CD14-positive monocyte (primary cell): ENCODE results near the gene TNFAIP8. TPM values are rescaled to one million over a fixed set of nuclear protein-coding genes. Genes with fewer than 3 reads are reported as not detected.

Experiments
- DNase-seq, 3 donors: peaks; one replicate each; pipeline ENCODE4 v3.0.0-alpha.2; 2011 to 2022
- H2AFZ ChIP-seq: 2 replicates; pipeline ENCODE4 v1.6.0; 2012; ENCODE audit warnings: mild to moderate bottlenecking, low read depth, low read length, inconsistent platforms; ENCODE audit not compliant: insufficient read depth, poor library complexity, severe bottlenecking
- H3K27ac ChIP-seq, 2 donors: 1 replicate in 1 of 2; 2 replicates in 1 of 2; pipeline ENCODE4 v1.5.1; 2012 to 2013; ENCODE audit warnings: low read length in 2 of 2, control low read depth in 1 of 2, inconsistent platforms in 1 of 2, low read depth in 1 of 2, mild to moderate bottlenecking in 1 of 2
- H3K27me3 ChIP-seq, 2 donors: one replicate each; pipeline versions ENCODE4 v1.6.0 to v1.6.1; 2011 to 2013; ENCODE audit warnings: low read length in 2 of 2; ENCODE audit not compliant: control insufficient read depth in 2 of 2, insufficient read depth in 2 of 2
- H3K36me3 ChIP-seq, 2 donors: replicated peaks in 1 of 2; 1 replicate in 1 of 2; 2 replicates in 1 of 2; pipeline versions ENCODE4 v1.5.1 to v1.6.1; 2012 to 2013; ENCODE audit warnings: low read length in 2 of 2, control low read depth in 1 of 2, inconsistent platforms in 1 of 2, mild to moderate bottlenecking in 1 of 2; ENCODE audit not compliant: insufficient read depth in 2 of 2, control insufficient read depth in 1 of 2
- H3K4me1 ChIP-seq, 2 donors: 1 replicate in 1 of 2; 2 replicates in 1 of 2; pipeline versions ENCODE4 v1.5.1 to v1.6.1; 2012 to 2013; ENCODE audit warnings: low read length in 2 of 2, control low read depth in 1 of 2, inconsistent platforms in 1 of 2, mild to moderate bottlenecking in 1 of 2, moderate library complexity in 1 of 2; ENCODE audit not compliant: insufficient read depth in 2 of 2, control insufficient read depth in 1 of 2
- H3K4me2 ChIP-seq: replicated peaks from 2 replicates; pipeline ENCODE3; 2012; ENCODE audit warnings: low read length, moderate library complexity, mild to moderate bottlenecking; ENCODE audit not compliant: poor library complexity, severe bottlenecking; ENCODE audit errors: extremely low read depth
- H3K4me3 ChIP-seq, 3 experiments: fragments of 200-600 bp in 1 of 3; sonication (generic) in 1 of 3; replicated peaks in 1 of 3; 1 replicate in 2 of 3; 2 replicates in 1 of 3; pipeline ENCODE4 v1.5.1; 2011 to 2013; ENCODE audit warnings: low read length in 3 of 3, mild to moderate bottlenecking in 3 of 3, control low read depth in 2 of 3, low read depth in 2 of 3, inconsistent platforms in 1 of 3, moderate library complexity in 1 of 3
- H3K79me2 ChIP-seq: 2 replicates; pipeline ENCODE4 v1.6.0; 2012; ENCODE audit warnings: mild to moderate bottlenecking, control low read depth, inconsistent platforms, low read length, moderate library complexity; ENCODE audit not compliant: insufficient read depth
- H3K9ac ChIP-seq: 2 replicates; pipeline ENCODE4 v1.6.0; 2017; ENCODE audit warnings: low read length, mild to moderate bottlenecking; ENCODE audit not compliant: insufficient read depth, poor library complexity, severe bottlenecking
- H3K9me3 ChIP-seq, 2 donors: replicated peaks in 1 of 2; 1 replicate in 1 of 2; 2 replicates in 1 of 2; pipeline versions ENCODE4 v1.5.1 to v1.6.1; 2012 to 2013; ENCODE audit warnings: low read length in 2 of 2, control low read depth in 1 of 2; ENCODE audit not compliant: control insufficient read depth in 1 of 2, insufficient read depth in 1 of 2
- H4K20me1 ChIP-seq: 2 replicates; pipeline ENCODE4 v1.6.0; 2012; ENCODE audit warnings: mild to moderate bottlenecking, low read length, control low read depth, moderate library complexity; ENCODE audit not compliant: insufficient read depth
- H3K27ac Mint-ChIP-seq, 7 donors: one replicate each; pipeline ENCODE4 v1.8.0; 2020; ENCODE audit warnings: mild to moderate bottlenecking in 7 of 7, mixed read lengths in 7 of 7, moderate library complexity in 6 of 7, inconsistent platforms in 2 of 7
- H3K27me3 Mint-ChIP-seq, 3 donors: one replicate each; pipeline ENCODE4 v1.8.0; 2021 to 2022; ENCODE audit warnings: low read depth in 3 of 3, mild to moderate bottlenecking in 3 of 3, mixed read lengths in 3 of 3, moderate library complexity in 3 of 3, inconsistent platforms in 1 of 3
- H3K36me3 Mint-ChIP-seq, 2 donors: one replicate each; pipeline ENCODE4 v1.8.0; 2020; ENCODE audit warnings: mixed read lengths in 2 of 2, inconsistent platforms in 1 of 2, mild to moderate bottlenecking in 1 of 2
- H3K4me1 Mint-ChIP-seq: one replicate; pipeline ENCODE4 v1.8.0; 2020; ENCODE audit warnings: mild to moderate bottlenecking, mixed read lengths
- H3K4me3 Mint-ChIP-seq, 2 donors: one replicate each; pipeline ENCODE4 v1.8.0; 2020; ENCODE audit warnings: mild to moderate bottlenecking in 2 of 2, mixed read lengths in 2 of 2, moderate library complexity in 1 of 2
- H3K9me3 Mint-ChIP-seq, 7 donors: one replicate each; pipeline ENCODE4 v1.8.0; 2020 to 2022; ENCODE audit warnings: mixed read lengths in 7 of 7, mild to moderate bottlenecking in 6 of 7, moderate library complexity in 6 of 7, inconsistent platforms in 2 of 7
- CTCF ChIP-seq: fragments of 200-600 bp; IDR thresholded peaks from one replicate; pipeline ENCODE4 v1.8.0; 2022; ENCODE audit warnings: antibody characterized with exemption, mild to moderate bottlenecking
- WGBS: methylation state at CpG from one replicate; pipeline ENCODE4 v1.1.5; 2013; ENCODE audit warnings: missing lambda C conversion rate; ENCODE audit not compliant: insufficient coverage; 5-methylcytosine and 5-hydroxymethylcytosine counted together
- intact Hi-C, 2 donors: fragments of 100-400 bp; cut with micrococcal nuclease; formaldehyde crosslinking; loops; one replicate each; pipeline versions ENCODE4 v1.15.0 to v1.15.1; 2023
- polyA plus RNA-seq, 3 donors: library from polyadenylated mRNA; depleted of rRNA in 1 of 3; unstranded in 2 of 3; stranded (reverse) in 1 of 3; fragments of 300-500 nt in 2 of 3; fragments of >200 nt in 1 of 3; fragmentation: Illumina TruSeq in 2 of 3; gene quantifications; 1 replicate in 2 of 3; 2 replicates in 1 of 3; pipeline ENCODE4 v1.2.3, GENCODE V29; 2012 to 2021

TNFAIP8 gene
- polyA plus RNA-seq, 3 donors = 20.6 to 55.5 (median 47.0) TPM

GRCh38 chr5:119402555-119402954 is 46.7 kb downstream of the TNFAIP8 start:
- intact Hi-C loops = loop anchor here in 1 of 2 donors (10.0 kb wide), 1 partner anchor 138 kb away; no protein-coding TSS in a partner anchor
- no peak overlapping the region for H3K4me3 Mint-ChIP-seq
- Histone ChIP-seq H3K4me3 (no peak overlapping the region), H3K79me2 (peaks cover 6% of the 10 kb centered on the region), H3K27me3 (no peaks in the 10 kb centered on the region), H4K20me1 (no peaks in the 10 kb centered on the region), H3K4me1 (peaks cover 31 to 41% of the 10 kb centered on the region in 2 donors), H3K4me2 (no peak overlapping the region), H3K27ac (no peak overlapping the region), H3K9ac (no peak overlapping the region), H3K9me3 (no peaks in the 10 kb centered on the region), H3K36me3 (no peaks in the 10 kb centered on the region), H2AFZ (no peak overlapping the region)
- TF ChIP-seq CTCF = no peak
- no peak for DNase-seq
- peaks cover 0 to 3% (median 0%) of the 10 kb centered on the region in 3 donors for H3K27me3 Mint-ChIP-seq
- peaks cover 47% of the 10 kb centered on the region for H3K4me1 Mint-ChIP-seq
- no peak overlapping the region for H3K27ac Mint-ChIP-seq
- H3K36me3 Mint-ChIP-seq = no peaks in the 10 kb centered on the region
- peaks cover 0 to 2% (median 0%) of the 10 kb centered on the region in 7 donors for H3K9me3 Mint-ChIP-seq
- 100% methylated on average over 1 of the region's 4 CpGs for WGBS

- H3K27ac ChIP-seq = peak overlapping the region in 1 of 2 donors; percentile 52
- peak overlapping the region; percentile 44 for H3K4me2 ChIP-seq
- H3K27me3 Mint-ChIP-seq = no peaks in the 10 kb centered on the region
- H3K4me1 Mint-ChIP-seq = peaks cover 37% of the 10 kb centered on the region
- H3K4me1 ChIP-seq = peaks cover 24 to 28% of the 10 kb centered on the region in 2 donors
- intact Hi-C loops = loop anchor here in 1 of 2 donors (10.0 kb wide), 1 partner anchor 139 kb away; no protein-coding TSS in a partner anchor
- H3K4me3 Mint-ChIP-seq = peak overlapping the region; percentile 4 to 82
- no peaks in the 10 kb centered on the region for H3K36me3 ChIP-seq
- H3K27me3 ChIP-seq = no peaks in the 10 kb centered on the region
- TF ChIP-seq CTCF = no peak
- DNase-seq = peak in 2 of 3 donors; percentile 16 to 24
- H3K79me2 ChIP-seq = no peaks in the 10 kb centered on the region
- no peaks in the 10 kb centered on the region for H3K36me3 Mint-ChIP-seq
- no peaks in the 10 kb centered on the region for H3K9me3 ChIP-seq
- H2AFZ ChIP-seq = no peak overlapping the region
- H3K27ac Mint-ChIP-seq = peak overlapping the region; percentile 2 to 91 (median 80)
- no peaks in the 10 kb centered on the region for H4K20me1 ChIP-seq
- H3K9ac ChIP-seq = no peak overlapping the region
- peak overlapping the region in 1 of 3 experiments; percentile 37 for H3K4me3 ChIP-seq
- WGBS = 19% methylated on average over 2 of the region's 2 CpGs
- H3K9me3 Mint-ChIP-seq = peaks cover 0 to 2% (median 0%) of the 10 kb centered on the region in 7 donors
Measured at GRCh38 chr5:119404033-119404432, 48.2 kb downstream of the TNFAIP8 start.
